Esophagus (tissue), 2 donors: ENCODE data around the gene RNASEL. TPM values are rescaled to one million over a fixed set of nuclear protein-coding genes. Genes with fewer than 3 reads are reported as not detected.

ENCODE experiments used
- polyA plus RNA-seq, 2 donors: library from polyadenylated mRNA; stranded (reverse); fragments of 200-250 nt; gene quantifications; one replicate each; pipeline ENCODE4 v1.2.3, GENCODE V29; 2013
- donor health status: healthy with polysubstance abuse.
- donor health status: Bipolar disorder and iron deficiency.

Gene RNASEL
- polyA plus RNA-seq, 2 donors, result 3.8 to 5.8 TPM

Other genes starting within 250 kb of the RNASEL start
- 100 to 1,000 TPM; 384 to 627 TPM for gene GLUL, start 197.5 kb downstream of the RNASEL start, polyA plus RNA-seq
- under 1 TPM in 1 of 2 donors, not detected in 1; 0.06 TPM for gene TEDDM1, start 188.6 kb downstream of the RNASEL start, polyA plus RNA-seq
- gene RGSL1, start 139.1 kb downstream of the RNASEL start, polyA plus RNA-seq, result under 1 TPM in 1 of 2 donors, not detected in 1; 0.14 TPM
- 1 to 10 TPM; 1.1 to 1.5 TPM for gene RGS16, start 15.1 kb upstream of the RNASEL start, polyA plus RNA-seq
- gene RGS8, start 95.3 kb upstream of the RNASEL start, polyA plus RNA-seq, result not detected
- gene NPL, start 200.5 kb upstream of the RNASEL start, polyA plus RNA-seq, result 1 to 10 TPM; 5.5 to 7.2 TPM